Activated naive CD4-positive, alpha-beta T cell treated with anti-CD3 and anti-CD28 coated beads, Interleukin-2, amount 10 ng/mL, durations not matched to agents 7 days and 5 days (primary cell): ENCODE data around the gene EBNA1BP2.
"Not testable (repeated sequence)": the region's sequence is repeated elsewhere in the genome, so short reads cannot be mapped to it uniquely, and the experiment has no call there.

Experiments used
- CTCF ChIA-PET: fragments of 350-600 bp; sonication (Branson Sonifier 250); formaldehyde crosslinking; loops from one replicate; lab custom pipeline; 2021; ENCODE audit warnings: antibody characterized with exemption; lab: Charles Lee
- DNase-seq: peaks from one replicate; pipeline ENCODE4 v3.0.0-alpha.2; 2020
- H3K27ac Mint-ChIP-seq: one replicate; pipeline ENCODE4 v1.8.0; 2021; ENCODE audit warnings: mild to moderate bottlenecking, moderate library complexity, mixed read lengths
- H3K27me3 Mint-ChIP-seq: one replicate; pipeline ENCODE4 v1.8.0; 2021; ENCODE audit warnings: mild to moderate bottlenecking, mixed read lengths
- H3K36me3 Mint-ChIP-seq: one replicate; pipeline ENCODE4 v1.8.0; 2021; ENCODE audit warnings: mixed read lengths
- H3K4me1 Mint-ChIP-seq: one replicate; pipeline ENCODE4 v1.8.0; 2021; ENCODE audit warnings: mixed read lengths
- H3K4me3 Mint-ChIP-seq: one replicate; pipeline ENCODE4 v1.8.0; 2021; ENCODE audit warnings: mild to moderate bottlenecking, moderate library complexity, mixed read lengths
- H3K9me3 Mint-ChIP-seq: one replicate; pipeline ENCODE4 v1.8.0; 2021; ENCODE audit warnings: mixed read lengths

The EBNA1BP2 gene

DNA sequence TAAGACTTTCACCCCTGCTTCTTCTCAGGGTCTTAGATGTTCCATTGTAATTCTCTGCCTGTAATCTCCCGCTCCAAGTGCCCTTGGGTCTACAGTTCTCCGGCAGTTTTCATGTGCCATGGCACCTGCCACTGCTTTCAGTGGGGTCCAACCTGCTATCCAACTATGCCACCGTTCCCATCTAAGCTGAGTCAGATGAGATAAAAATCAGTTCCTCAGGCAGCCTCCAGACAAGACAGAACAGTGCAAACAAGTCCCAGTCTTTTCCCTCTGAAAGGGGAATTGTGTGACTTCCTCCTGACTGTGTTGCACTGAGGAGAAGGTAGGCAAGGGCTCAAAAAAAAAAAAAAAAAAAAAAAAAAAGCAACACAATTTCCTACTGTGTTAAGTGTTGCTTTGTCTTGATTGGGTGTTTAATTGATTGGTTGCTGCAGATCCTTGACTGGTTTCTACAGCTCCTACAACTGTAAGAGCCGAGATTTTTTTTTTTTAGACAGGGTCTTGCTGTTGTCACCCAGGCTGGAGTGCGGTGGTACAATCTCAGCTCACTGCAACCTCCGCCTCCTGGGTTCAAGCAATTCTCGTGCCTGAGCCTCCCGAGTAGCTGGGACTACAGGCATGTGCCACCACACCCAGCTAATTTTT lies 50.7 kb downstream of the EBNA1BP2 start:
- CTCF ChIA-PET: no interaction called here
- Mint-ChIP-seq H3K4me1 (no peaks in the 10 kb centered on the region), H3K4me3 (no peak overlapping the region), H3K36me3 (no peaks in the 10 kb centered on the region), H3K27me3 (peaks cover 18% of the 10 kb centered on the region), H3K27ac (no peak overlapping the region), H3K9me3 (no peaks in the 10 kb centered on the region)
- no peak for DNase-seq

DNA sequence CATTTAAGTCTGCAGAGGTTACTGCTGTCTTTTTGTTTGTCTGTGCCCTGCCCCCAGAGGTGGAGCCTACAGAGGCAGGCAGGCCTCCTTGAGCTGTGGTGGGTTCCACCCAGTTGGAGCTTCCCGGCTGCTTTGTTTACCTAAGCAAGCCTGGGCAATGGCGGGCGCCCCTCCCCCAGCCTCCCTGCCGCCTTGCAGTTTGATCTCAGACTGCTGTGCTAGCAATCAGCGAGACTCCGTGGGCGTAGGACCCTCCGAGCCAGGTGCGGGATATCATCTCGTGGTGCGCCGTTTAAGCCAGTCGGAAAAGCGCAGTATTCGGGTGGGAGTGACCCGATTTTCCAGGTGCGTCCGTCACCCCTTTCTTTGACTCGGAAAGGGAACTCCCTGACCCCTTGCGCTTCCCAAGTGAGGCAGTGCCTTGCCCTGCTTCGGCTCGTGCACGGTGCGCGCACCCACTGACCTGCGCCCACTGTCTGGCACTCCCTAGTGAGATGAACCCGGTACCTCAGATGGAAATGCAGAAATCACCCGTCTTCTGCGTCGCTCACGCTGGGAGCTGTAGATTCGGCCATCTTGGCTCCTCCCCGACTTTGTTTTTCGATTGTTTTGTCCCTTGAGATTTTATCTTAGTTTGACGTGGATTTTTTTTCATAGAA lies 52.0 kb downstream of the EBNA1BP2 start:
- not testable (repeated sequence) for H3K4me1 Mint-ChIP-seq, H3K36me3 Mint-ChIP-seq

More for the DNA sequence above, 52.0 kb downstream of the EBNA1BP2 start:
- H3K4me3 Mint-ChIP-seq, DNase-seq, H3K9me3 Mint-ChIP-seq, CTCF ChIA-PET, H3K27ac Mint-ChIP-seq: not testable (repeated sequence)
- peaks cover 11% of the 10 kb centered on the region for H3K27me3 Mint-ChIP-seq
